ENCODE data around the gene PITRM1.
A peak's percentile ranks its signal among the peaks of the same experiment; 100 is the strongest.
"Not testable (repeated sequence)": the region's sequence is repeated elsewhere in the genome, so short reads cannot be mapped to it uniquely, and the experiment has no call there.

Gene PITRM1

GRCh38 chr10:3198900-3199299 lies 26.3 kb upstream of the PITRM1 start:
- DNase-seq = no peak

- DNase-seq = peak; percentile 27
These were observed 24.9 kb upstream of the PITRM1 start for GRCh38 chr10:3197348-3198003.

GRCh38 chr10:3196958-3197347 lies 24.4 kb upstream of the PITRM1 start:
- DNase-seq = no peak

- DNase-seq = no peak
These were observed 23.9 kb upstream of the PITRM1 start for GRCh38 chr10:3196482-3196881.

- no peak for DNase-seq
These were observed 23.1 kb upstream of the PITRM1 start for GRCh38 chr10:3195726-3196125.

GRCh38 chr10:3195286-3195685 lies 22.7 kb upstream of the PITRM1 start:
- no peak for DNase-seq

GRCh38 chr10:3194871-3195270 lies 22.3 kb upstream of the PITRM1 start:
- no peak for DNase-seq

- DNase-seq = no peak
These were observed 21.2 kb upstream of the PITRM1 start for GRCh38 chr10:3193751-3194150.

GRCh38 chr10:3192856-3193635 lies 20.5 kb upstream of the PITRM1 start:
- peak; percentile 34 for DNase-seq

GRCh38 chr10:3190817-3191216 lies 18.2 kb upstream of the PITRM1 start:
- no peak for DNase-seq

GRCh38 chr10:3187229-3187628 lies 14.6 kb upstream of the PITRM1 start:
- DNase-seq = not testable (repeated sequence)

- no peak for DNase-seq
These were observed 13.8 kb upstream of the PITRM1 start for GRCh38 chr10:3186368-3186767.

- no peak for DNase-seq
These were observed 12.8 kb upstream of the PITRM1 start for GRCh38 chr10:3185386-3185785.

- DNase-seq = no peak
These were observed 7.9 kb upstream of the PITRM1 start for GRCh38 chr10:3180355-3181025.

GRCh38 chr10:3179174-3179573 lies 6.6 kb upstream of the PITRM1 start:
- no peak for DNase-seq

GRCh38 chr10:3178042-3178441 lies 5.5 kb upstream of the PITRM1 start:
- DNase-seq = no peak

- no peak for DNase-seq
These were observed 743 bp upstream of the PITRM1 start for GRCh38 chr10:3173171-3173878.

GRCh38 chr10:3172081-3172445 lies 519 bp downstream of the PITRM1 start:
- DNase-seq = peak; percentile 32

- DNase-seq = not testable (repeated sequence)
These were observed 1.1 kb downstream of the PITRM1 start for GRCh38 chr10:3171488-3171887.

GRCh38 chr10:3169673-3170072 lies 2.9 kb downstream of the PITRM1 start:
- no peak for DNase-seq

- DNase-seq = no peak
These were observed 3.3 kb downstream of the PITRM1 start for GRCh38 chr10:3169271-3169670.

- DNase-seq = no peak
These were observed 4.8 kb downstream of the PITRM1 start for GRCh38 chr10:3167611-3168330.

Data from CD4-positive, alpha-beta T cell treated with Interleukin-15 for 1 hour (primary cell).